MM.1S (cell line): ENCODE data around the gene ZNF710.

Experiments used
- DNase-seq: peaks from one replicate; pipeline ENCODE4 v3.0.0-alpha.2; 2015
- H2AFZ ChIP-seq: fragments of 300-600 bp; sonication (generic); 2 replicates; pipeline ENCODE4 v1.6.0; 2016; ENCODE audit warnings: antibody characterized with exemption, low read length
- H3F3A ChIP-seq: fragments of 300-600 bp; sonication (generic); 2 replicates; pipeline ENCODE4 v1.6.1; 2016; ENCODE audit warnings: mild to moderate bottlenecking, antibody characterized with exemption, low read length, moderate library complexity, mixed read lengths; ENCODE audit not compliant: insufficient read depth
- H3K27ac ChIP-seq: fragments of 300-600 bp; sonication (generic); 2 replicates; pipeline ENCODE4 v1.5.1; 2016; ENCODE audit warnings: mild to moderate bottlenecking, low read length
- H3K27me3 ChIP-seq: fragments of 300-600 bp; sonication (generic); replicated peaks from 2 replicates; pipeline ENCODE4 v1.6.0; 2016; ENCODE audit warnings: low read length; ENCODE audit not compliant: insufficient read depth
- H3K36me3 ChIP-seq: fragments of 300-600 bp; sonication (generic); replicated peaks from 2 replicates; pipeline ENCODE4 v1.6.1; 2016; ENCODE audit warnings: mild to moderate bottlenecking, low read length, mixed read lengths; ENCODE audit not compliant: insufficient read depth
- H3K4me1 ChIP-seq: fragments of 300-600 bp; sonication (generic); 2 replicates; pipeline ENCODE4 v1.6.1; 2016; ENCODE audit warnings: low read length, mixed read lengths
- H3K4me2 ChIP-seq: fragments of 300-600 bp; sonication (generic); 2 replicates; pipeline ENCODE4 v1.6.0; 2016; ENCODE audit warnings: low read depth, low read length
- H3K4me3 ChIP-seq: fragments of 300-600 bp; sonication (generic); 2 replicates; pipeline ENCODE4 v1.5.1; 2016; ENCODE audit warnings: low read length, mixed read lengths
- H3K79me2 ChIP-seq: fragments of 300-600 bp; sonication (generic); 2 replicates; pipeline ENCODE4 v1.6.1; 2016; ENCODE audit warnings: mixed run types, low read length, mixed read lengths
- H3K9ac ChIP-seq: fragments of 300-600 bp; sonication (generic); 2 replicates; pipeline ENCODE4 v1.6.1; 2016; ENCODE audit warnings: low read length, mixed read lengths
- H3K9me2 ChIP-seq: fragments of 300-600 bp; sonication (generic); replicated peaks from 2 replicates; pipeline ENCODE4 v1.6.1; 2016; ENCODE audit warnings: mild to moderate bottlenecking, low read length, mixed read lengths; ENCODE audit not compliant: insufficient read depth
- H3K9me3 ChIP-seq: fragments of 300-600 bp; sonication (generic); replicated peaks from 2 replicates; pipeline ENCODE4 v1.6.1; 2016; ENCODE audit warnings: mild to moderate bottlenecking, low read length, mixed read lengths; ENCODE audit not compliant: insufficient read depth
- H4K20me1 ChIP-seq: fragments of 300-600 bp; sonication (generic); 2 replicates; pipeline ENCODE4 v1.6.1; 2016; ENCODE audit warnings: mild to moderate bottlenecking, low read length, moderate library complexity, mixed read lengths; ENCODE audit not compliant: insufficient read depth
- EZH2 ChIP-seq: fragments of 300-600 bp; sonication (generic); optimal IDR thresholded peaks from 2 replicates; pipeline ENCODE3; 2017; ENCODE audit warnings: low read depth, mild to moderate bottlenecking, antibody characterized with exemption, low read length, mixed read lengths
- EZH2phosphoT487 ChIP-seq: fragments of 300-600 bp; sonication (generic); IDR thresholded peaks from 2 replicates; pipeline ENCODE4 v1.6.1; 2018; ENCODE audit warnings: antibody characterized with exemption, low read length
- TF ChIP-seq, protein P1 (sequence below): fragments of 300-600 bp; sonication (generic); IDR thresholded peaks from 2 replicates; pipeline ENCODE4 v1.5.1; 2016; ENCODE audit warnings: antibody characterized with exemption, low read length, mixed read lengths

The ZNF710 gene

GRCh38 chr15:90020936-90021507, 19.9 kb downstream of the ZNF710 start:
- peak overlapping the region; percentile 85 for H3K4me2 ChIP-seq
- no peaks in the 10 kb centered on the region for H3K9me2 ChIP-seq
- H2AFZ ChIP-seq, result peak overlapping the region; percentile 21
- peak overlapping the region; percentile 93 for H3K27ac ChIP-seq
- H3K27me3 ChIP-seq, result no peaks in the 10 kb centered on the region
- peaks cover 35% of the 10 kb centered on the region for H3F3A ChIP-seq
- H3K9ac ChIP-seq, result peak overlapping the region; percentile 72
- TF ChIP-seq EZH2 (no peak), EZH2phosphoT487 (no peak)
- TF ChIP-seq, protein P1, sequence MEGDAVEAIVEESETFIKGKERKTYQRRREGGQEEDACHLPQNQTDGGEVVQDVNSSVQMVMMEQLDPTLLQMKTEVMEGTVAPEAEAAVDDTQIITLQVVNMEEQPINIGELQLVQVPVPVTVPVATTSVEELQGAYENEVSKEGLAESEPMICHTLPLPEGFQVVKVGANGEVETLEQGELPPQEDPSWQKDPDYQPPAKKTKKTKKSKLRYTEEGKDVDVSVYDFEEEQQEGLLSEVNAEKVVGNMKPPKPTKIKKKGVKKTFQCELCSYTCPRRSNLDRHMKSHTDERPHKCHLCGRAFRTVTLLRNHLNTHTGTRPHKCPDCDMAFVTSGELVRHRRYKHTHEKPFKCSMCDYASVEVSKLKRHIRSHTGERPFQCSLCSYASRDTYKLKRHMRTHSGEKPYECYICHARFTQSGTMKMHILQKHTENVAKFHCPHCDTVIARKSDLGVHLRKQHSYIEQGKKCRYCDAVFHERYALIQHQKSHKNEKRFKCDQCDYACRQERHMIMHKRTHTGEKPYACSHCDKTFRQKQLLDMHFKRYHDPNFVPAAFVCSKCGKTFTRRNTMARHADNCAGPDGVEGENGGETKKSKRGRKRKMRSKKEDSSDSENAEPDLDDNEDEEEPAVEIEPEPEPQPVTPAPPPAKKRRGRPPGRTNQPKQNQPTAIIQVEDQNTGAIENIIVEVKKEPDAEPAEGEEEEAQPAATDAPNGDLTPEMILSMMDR, result no peak
- no peaks in the 10 kb centered on the region for H4K20me1 ChIP-seq
- peak; percentile 82 for DNase-seq
- H3K36me3 ChIP-seq, result no peaks in the 10 kb centered on the region
- peaks cover 95% of the 10 kb centered on the region for H3K79me2 ChIP-seq
- peaks cover 33% of the 10 kb centered on the region for H3K4me1 ChIP-seq
- H3K4me3 ChIP-seq, result peak overlapping the region; percentile 46
- H3K9me3 ChIP-seq, result no peaks in the 10 kb centered on the region

DNA sequence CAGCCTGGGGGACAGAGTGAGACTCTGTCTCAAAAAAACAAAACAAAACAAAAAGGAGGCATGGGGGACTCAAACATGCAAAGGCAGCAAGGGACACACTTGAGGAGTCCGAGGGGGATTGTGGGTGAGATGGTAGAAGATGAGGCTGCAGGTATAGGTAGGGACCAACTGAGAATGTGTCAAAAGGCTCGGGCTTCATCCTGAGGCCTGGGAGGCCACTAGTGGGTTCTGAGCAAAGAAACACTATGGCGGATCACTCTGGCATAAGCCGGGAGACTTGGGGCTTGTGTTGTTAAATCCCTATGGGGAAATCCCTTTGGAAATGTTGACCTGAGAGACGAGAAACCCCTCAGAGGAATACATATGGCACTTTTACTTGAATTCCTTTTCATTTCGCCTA, 21.2 kb downstream of the ZNF710 start:
- peaks cover 27% of the 10 kb centered on the region for H3F3A ChIP-seq
- H3K9me2 ChIP-seq, result no peaks in the 10 kb centered on the region
- no peak overlapping the region for H3K9ac ChIP-seq
- no peak overlapping the region for H3K4me2 ChIP-seq
- H4K20me1 ChIP-seq, result no peaks in the 10 kb centered on the region
- TF ChIP-seq, protein P1, result no peak
- TF ChIP-seq EZH2phosphoT487, result no peak
- no peak for TF ChIP-seq EZH2
- peaks cover 94% of the 10 kb centered on the region for H3K79me2 ChIP-seq
- no peaks in the 10 kb centered on the region for H3K27me3 ChIP-seq
- H3K4me3 ChIP-seq, result no peak overlapping the region
- no peak for DNase-seq
- no peak overlapping the region for H3K27ac ChIP-seq
- H3K9me3 ChIP-seq, result no peaks in the 10 kb centered on the region
- peaks cover 25% of the 10 kb centered on the region for H3K4me1 ChIP-seq
- no peak overlapping the region for H2AFZ ChIP-seq
- H3K36me3 ChIP-seq, result no peaks in the 10 kb centered on the region

DNA sequence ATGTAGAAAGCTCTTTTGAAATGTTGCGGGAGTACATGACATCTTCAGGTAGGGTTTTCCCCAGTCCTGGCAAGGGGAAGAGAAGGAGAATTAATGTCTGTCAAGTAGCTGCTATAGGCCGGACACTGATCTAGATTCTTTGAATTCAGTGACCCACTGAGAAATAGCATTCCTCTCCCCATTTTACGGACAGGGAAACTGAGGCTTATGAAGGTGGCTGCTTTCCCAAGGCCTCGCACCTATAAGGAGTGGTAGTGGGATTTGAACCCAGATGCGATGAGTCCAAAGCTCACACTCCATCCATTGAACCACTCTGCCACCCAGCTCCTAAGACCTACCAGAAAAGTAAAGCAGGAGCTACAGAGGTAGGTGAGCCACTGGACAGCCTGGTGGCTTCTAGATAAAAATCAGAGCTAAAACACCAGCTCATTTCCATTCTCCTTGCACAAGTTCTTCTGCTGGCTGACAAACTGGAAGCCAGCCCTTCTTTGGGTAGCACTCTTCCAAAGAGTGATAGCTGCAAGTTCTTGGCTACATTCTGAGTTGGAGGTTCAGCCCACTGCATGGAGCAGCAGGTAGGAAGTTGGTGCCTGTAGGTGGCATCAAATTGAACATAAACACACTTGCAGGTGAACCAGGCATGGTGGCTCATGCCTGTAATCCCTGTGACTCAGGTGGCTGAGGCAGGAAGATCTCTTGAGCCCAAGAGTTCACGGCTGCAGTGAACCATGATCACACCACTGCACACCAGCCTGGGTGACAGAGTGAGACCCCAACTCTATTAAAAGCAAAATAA, 22.0 kb downstream of the ZNF710 start:
- no peak overlapping the region for H3K4me3 ChIP-seq
- H3K9me2 ChIP-seq, result no peaks in the 10 kb centered on the region
- no peaks in the 10 kb centered on the region for H4K20me1 ChIP-seq
- H3K36me3 ChIP-seq, result no peaks in the 10 kb centered on the region
- no peak overlapping the region for H3K27ac ChIP-seq
- H2AFZ ChIP-seq, result no peak overlapping the region
- no peaks in the 10 kb centered on the region for H3K9me3 ChIP-seq
- H3K4me1 ChIP-seq, result peaks cover 25% of the 10 kb centered on the region
- no peak for DNase-seq
- H3K9ac ChIP-seq, result no peak overlapping the region
- peaks cover 90% of the 10 kb centered on the region for H3K79me2 ChIP-seq
- H3F3A ChIP-seq, result peaks cover 27% of the 10 kb centered on the region
- no peak overlapping the region for H3K4me2 ChIP-seq
- no peaks in the 10 kb centered on the region for H3K27me3 ChIP-seq
- TF ChIP-seq EZH2 (no peak), EZH2phosphoT487 (no peak)
- TF ChIP-seq, protein P1, result no peak
